ENCODE measurements around the gene CHN1.
A peak's percentile ranks its signal among the peaks of the same experiment; 100 is the strongest.

CHN1 gene

GRCh38 chr2:174760845-174761473 is 244.2 kb downstream of the CHN1 start:
- peak; percentile 4 for DNase-seq

- DNase-seq: no peak
Observed at GRCh38 chr2:174759381-174760065, 245.7 kb downstream of the CHN1 start.

GRCh38 chr2:174756743-174757142 is 248.4 kb downstream of the CHN1 start:
- no peak for DNase-seq

- no peak for DNase-seq
Observed at GRCh38 chr2:174753038-174753633, 252.0 kb downstream of the CHN1 start.

GRCh38 chr2:174752403-174753037 is 252.7 kb downstream of the CHN1 start:
- DNase-seq: no peak

- DNase-seq: no peak
Observed at GRCh38 chr2:174750923-174751441, 254.2 kb downstream of the CHN1 start.

- no peak for DNase-seq
Observed at GRCh38 chr2:174749793-174750192, 255.4 kb downstream of the CHN1 start.

- DNase-seq: peak; percentile 61
Observed at GRCh38 chr2:174748948-174749347, 256.2 kb downstream of the CHN1 start.
